ENCODE data around the gene ACSS1.

DNA sequence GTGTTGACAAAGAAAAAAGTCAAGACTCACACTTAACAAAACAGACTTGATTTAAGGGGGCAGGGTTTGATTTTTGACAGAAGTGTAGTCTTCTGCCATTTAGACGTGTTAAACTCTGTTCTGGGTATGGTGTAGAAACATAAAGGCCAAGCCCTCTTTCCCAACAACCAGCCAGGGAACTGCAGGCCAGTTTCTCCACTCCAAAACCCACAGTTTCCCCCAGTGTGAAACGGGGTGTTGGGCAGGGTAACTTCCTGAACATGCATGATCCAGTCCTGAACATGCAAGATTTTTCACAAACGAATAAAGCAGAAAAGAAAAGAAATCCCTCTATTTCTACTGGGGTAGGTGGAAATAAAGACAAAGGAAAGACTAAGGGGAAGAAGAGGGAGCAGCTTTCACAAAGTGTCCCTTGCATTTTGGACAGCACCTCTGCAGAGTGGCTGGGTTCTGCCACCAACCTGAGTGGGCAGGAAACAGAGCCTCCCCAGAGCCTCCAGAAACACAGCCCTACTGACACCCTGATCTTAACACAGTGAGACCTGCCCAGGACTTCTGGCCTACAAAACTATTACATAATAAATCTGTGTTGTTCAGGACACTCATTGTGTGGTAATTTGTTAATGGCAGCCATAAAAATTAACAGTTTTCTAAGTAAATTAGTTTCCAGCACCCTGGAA is 72.8 kb downstream of the ACSS1 start:
- TF ChIP-seq EZH2 (IDR thresholded peaks at IDR 0.05) (no peak), POLR2AphosphoS5 (IDR thresholded peaks at IDR 0.05; ENCODE audit: borderline replicate concordance, low read depth, low read length) (no peak)

Data from SK-N-MC (cell line).